IgD-negative memory B cell (primary cell): ENCODE data around the gene VSIG8. TPM values are rescaled to one million over a fixed set of nuclear protein-coding genes. Genes with fewer than 3 reads are reported as not detected.
"Not testable (repeated sequence)": the region's sequence is repeated elsewhere in the genome, so short reads cannot be mapped to it uniquely, and the experiment has no call there.

Experiments used
- H3K27ac Mint-ChIP-seq, 3 donors: one replicate each; pipeline ENCODE4 v1.8.0; 2020 to 2022; ENCODE audit warnings: mild to moderate bottlenecking in 3 of 3, mixed read lengths in 3 of 3, moderate library complexity in 1 of 3
- H3K27me3 Mint-ChIP-seq: one replicate; pipeline ENCODE4 v1.8.0; 2021; ENCODE audit warnings: mixed read lengths
- H3K36me3 Mint-ChIP-seq: one replicate; pipeline ENCODE4 v1.8.0; 2020; ENCODE audit warnings: mild to moderate bottlenecking, mixed read lengths
- H3K4me1 Mint-ChIP-seq, 3 donors: one replicate each; pipeline ENCODE4 v1.8.0; 2020 to 2022; ENCODE audit warnings: mixed read lengths in 3 of 3, mild to moderate bottlenecking in 1 of 3
- H3K4me3 Mint-ChIP-seq, 4 donors: one replicate each; pipeline ENCODE4 v1.8.0; 2020 to 2022; ENCODE audit warnings: mild to moderate bottlenecking in 4 of 4, mixed read lengths in 4 of 4, moderate library complexity in 3 of 4
- H3K9me3 Mint-ChIP-seq, 3 donors: one replicate each; pipeline ENCODE4 v1.8.0; 2020 to 2021; ENCODE audit warnings: mixed read lengths in 3 of 3, mild to moderate bottlenecking in 1 of 3
- polyA plus RNA-seq: library from polyadenylated mRNA; unstranded; fragments of 300-500 nt; fragmentation: Illumina TruSeq; gene quantifications from one replicate; pipeline ENCODE4 v1.2.3, GENCODE V29; 2021

VSIG8 gene
- not detected for polyA plus RNA-seq

DNA sequence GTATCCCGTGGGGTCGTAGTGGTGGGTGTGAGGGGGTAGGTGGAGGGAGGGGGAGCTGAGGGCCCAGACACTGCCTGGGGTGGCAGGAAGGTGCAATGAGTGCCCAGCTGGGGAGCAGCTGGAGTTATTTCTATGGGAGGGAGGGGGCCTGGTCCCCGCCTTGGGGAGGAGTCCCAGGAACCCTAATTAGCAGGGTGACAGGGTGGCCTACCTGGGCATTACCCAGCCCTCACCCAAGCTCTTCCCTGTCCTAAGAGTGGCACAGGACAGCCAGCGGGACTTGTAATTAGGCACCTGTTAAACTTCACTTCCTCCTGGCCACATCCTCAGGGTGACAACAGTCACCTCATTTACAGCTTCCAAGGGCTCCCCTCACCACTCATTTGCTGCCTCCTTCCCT, at the start of gene VSIG8:
Gene VSIG8 (minus strand): TSS at position 101 of the 400 bp plus-strand sequence. CDS start 136 bp downstream, outside the sequence.
- no peaks in the 10 kb centered on the region for H3K9me3 Mint-ChIP-seq
- H3K27me3 Mint-ChIP-seq: no peaks in the 10 kb centered on the region
- no peak within 1 kb of the TSS for H3K4me3 Mint-ChIP-seq
- H3K4me1 Mint-ChIP-seq: no peaks in the 10 kb centered on the region
- H3K36me3 Mint-ChIP-seq: peaks cover 1% of the 10 kb centered on the region
- H3K27ac Mint-ChIP-seq: peak within 1 kb of the TSS in 1 of 3 donors; percentile 49

- Mint-ChIP-seq H3K4me1 (peaks cover 46 to 56% (median 52%) of the 10 kb centered on the region in 3 donors), H3K9me3 (no peaks in the 10 kb centered on the region)
These were observed 49.0 kb upstream of the VSIG8 start for GRCh38 chr1:159911326-159912070.

GRCh38 chr1:159908031-159908940, 45.8 kb upstream of the VSIG8 start:
- Mint-ChIP-seq H3K9me3 (peaks cover 0 to 7% (median 4%) of the 10 kb centered on the region in 3 donors), H3K27ac (peak overlapping the region; percentile 12 to 79 (median 31)), H3K4me1 (peaks cover 32 to 35% (median 33%) of the 10 kb centered on the region in 3 donors), H3K36me3 (peaks cover 3% of the 10 kb centered on the region), H3K4me3 (peak overlapping the region in 1 of 4 donors; percentile 53), H3K27me3 (no peaks in the 10 kb centered on the region)

More at GRCh38 chr1:159911326-159912070, 49.0 kb upstream of the VSIG8 start:
- peak overlapping the region in 2 of 4 donors; percentile 12 to 87 for H3K4me3 Mint-ChIP-seq
- peaks cover 2% of the 10 kb centered on the region for H3K36me3 Mint-ChIP-seq
- H3K27ac Mint-ChIP-seq: peak overlapping the region; percentile 86 to 98 (median 97)
- H3K27me3 Mint-ChIP-seq: no peaks in the 10 kb centered on the region

DNA sequence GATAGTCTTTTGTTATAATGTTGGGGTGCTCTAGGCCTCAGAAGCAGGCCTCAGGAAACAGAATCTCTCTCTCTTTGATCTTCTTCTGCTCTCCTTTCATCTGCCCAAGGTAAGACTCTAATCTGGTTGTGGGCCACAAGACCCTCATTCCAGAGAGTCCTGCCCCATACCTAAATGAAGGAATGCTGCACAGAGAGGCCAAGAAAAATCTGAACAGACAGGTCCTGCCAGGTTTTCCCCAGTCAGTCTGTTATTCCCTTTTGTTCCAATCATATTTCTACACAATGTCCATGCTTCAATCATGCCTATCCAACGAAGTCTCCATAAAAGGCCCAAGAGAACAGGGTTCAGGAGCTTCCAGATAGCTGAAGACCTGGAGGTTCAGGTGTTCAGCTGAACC, 44.5 kb upstream of the VSIG8 start:
- peaks cover 4% of the 10 kb centered on the region for H3K36me3 Mint-ChIP-seq
- no peaks in the 10 kb centered on the region for H3K27me3 Mint-ChIP-seq
- peaks cover 20 to 24% (median 23%) of the 10 kb centered on the region in 3 donors for H3K4me1 Mint-ChIP-seq
- H3K9me3 Mint-ChIP-seq: peaks cover 0 to 8% (median 4%) of the 10 kb centered on the region in 3 donors
- peak overlapping the region in 2 of 3 donors; percentile 32 to 52 for H3K27ac Mint-ChIP-seq
- no peak overlapping the region for H3K4me3 Mint-ChIP-seq

DNA sequence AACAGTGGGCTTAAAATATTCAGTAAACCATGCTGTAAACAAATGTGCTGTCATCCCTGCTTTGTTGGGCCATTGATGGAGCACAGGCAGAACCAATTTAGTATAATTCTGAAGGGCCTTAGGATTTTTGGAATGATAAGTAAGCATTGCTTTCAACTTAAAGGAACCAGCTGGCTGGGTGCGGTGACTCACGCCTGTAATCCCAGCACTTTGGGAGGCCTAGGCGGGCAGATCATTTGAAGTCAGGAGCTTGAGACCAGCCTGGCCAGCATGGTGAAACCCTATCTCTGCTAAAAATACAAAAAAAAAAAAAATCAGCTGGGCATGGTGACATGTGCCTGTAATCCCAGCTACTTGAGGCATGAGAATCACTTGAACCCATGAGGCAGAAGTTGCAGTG, 41.6 kb upstream of the VSIG8 start:
- not testable (repeated sequence) for H3K27ac Mint-ChIP-seq, H3K4me1 Mint-ChIP-seq, H3K4me3 Mint-ChIP-seq, H3K27me3 Mint-ChIP-seq, H3K9me3 Mint-ChIP-seq, H3K36me3 Mint-ChIP-seq

- peaks cover 0 to 8% (median 4%) of the 10 kb centered on the region in 3 donors for H3K9me3 Mint-ChIP-seq
- H3K4me3 Mint-ChIP-seq: no peak overlapping the region
- no peaks in the 10 kb centered on the region for H3K27me3 Mint-ChIP-seq
- no peak overlapping the region for H3K27ac Mint-ChIP-seq
- H3K36me3 Mint-ChIP-seq: peaks cover 7% of the 10 kb centered on the region
- H3K4me1 Mint-ChIP-seq: peaks cover 0 to 9% (median 6%) of the 10 kb centered on the region in 3 donors
These were observed 40.1 kb upstream of the VSIG8 start for GRCh38 chr1:159902541-159902940.

GRCh38 chr1:159900755-159901360, 38.4 kb upstream of the VSIG8 start:
- H3K4me1 Mint-ChIP-seq: peaks cover 0 to 9% (median 6%) of the 10 kb centered on the region in 3 donors
- peak overlapping the region in 1 of 3 donors; percentile 25 for H3K27ac Mint-ChIP-seq
- peaks cover 7% of the 10 kb centered on the region for H3K36me3 Mint-ChIP-seq
- H3K27me3 Mint-ChIP-seq: no peaks in the 10 kb centered on the region
- no peak overlapping the region for H3K4me3 Mint-ChIP-seq
- peaks cover 0 to 8% (median 4%) of the 10 kb centered on the region in 3 donors for H3K9me3 Mint-ChIP-seq

GRCh38 chr1:159900086-159900680, 37.7 kb upstream of the VSIG8 start, which contains the start of gene CFAP45:
Gene CFAP45 (minus strand): TSS chr1:159900165. CDS start chr1:159900098, 67 bp downstream.
- Mint-ChIP-seq H3K36me3 (peaks cover 10% of the 10 kb centered on the region), H3K4me3 (peak within 1 kb of the TSS in 1 of 4 donors; percentile 73), H3K9me3 (peaks cover 0 to 8% (median 4%) of the 10 kb centered on the region in 3 donors), H3K27ac (peak within 1 kb of the TSS in 2 of 3 donors; percentile 25 to 49), H3K4me1 (peaks cover 0 to 9% (median 6%) of the 10 kb centered on the region in 3 donors), H3K27me3 (no peaks in the 10 kb centered on the region)

GRCh38 chr1:159899634-159900033, 37.2 kb upstream of the VSIG8 start:
- not testable (repeated sequence) for H3K27me3 Mint-ChIP-seq, H3K4me1 Mint-ChIP-seq, H3K9me3 Mint-ChIP-seq
- Mint-ChIP-seq H3K27ac (peak overlapping the region in 1 of 3 donors; percentile 49), H3K36me3 (peaks cover 12% of the 10 kb centered on the region), H3K4me3 (peak overlapping the region in 1 of 4 donors; percentile 73)

GRCh38 chr1:159898527-159898926, 36.1 kb upstream of the VSIG8 start:
- Mint-ChIP-seq H3K4me3 (no peak overlapping the region), H3K27me3 (peaks cover 1% of the 10 kb centered on the region), H3K9me3 (peaks cover 0 to 3% (median 1%) of the 10 kb centered on the region in 3 donors), H3K36me3 (peaks cover 12% of the 10 kb centered on the region), H3K27ac (peak overlapping the region in 1 of 3 donors; percentile 58), H3K4me1 (peaks cover 0 to 9% (median 6%) of the 10 kb centered on the region in 3 donors)

DNA sequence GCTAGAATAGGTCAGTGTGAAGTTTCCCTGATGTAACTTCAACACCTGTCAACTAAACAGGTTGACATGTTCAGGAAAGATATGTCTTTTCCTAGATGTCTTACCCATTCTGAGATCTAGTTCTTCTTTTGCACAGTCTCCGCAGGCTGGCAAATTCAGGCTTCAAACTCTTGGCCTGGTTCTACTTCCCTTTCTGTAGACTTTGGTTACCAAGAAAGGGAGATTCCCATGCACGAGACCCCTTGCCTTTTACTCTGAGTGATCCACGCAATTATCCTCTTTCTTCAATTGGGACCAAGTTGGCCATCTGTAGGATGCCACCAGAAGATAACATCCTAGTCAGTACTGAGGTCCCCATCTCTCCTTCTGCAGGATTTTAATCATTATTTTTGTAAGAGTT, 35.5 kb upstream of the VSIG8 start:
- H3K9me3 Mint-ChIP-seq: no peaks in the 10 kb centered on the region
- peaks cover 8% of the 10 kb centered on the region for H3K36me3 Mint-ChIP-seq
- H3K4me3 Mint-ChIP-seq: peak overlapping the region in 1 of 4 donors; percentile 30
- peak overlapping the region in 1 of 3 donors; percentile 58 for H3K27ac Mint-ChIP-seq
- H3K27me3 Mint-ChIP-seq: peaks cover 1% of the 10 kb centered on the region
- peaks cover 0 to 9% (median 6%) of the 10 kb centered on the region in 3 donors for H3K4me1 Mint-ChIP-seq

GRCh38 chr1:159896546-159896930, 34.1 kb upstream of the VSIG8 start:
- Mint-ChIP-seq H3K4me1 (peaks cover 7 to 13% (median 9%) of the 10 kb centered on the region in 3 donors), H3K36me3 (peaks cover 8% of the 10 kb centered on the region), H3K4me3 (no peak overlapping the region), H3K27ac (no peak overlapping the region), H3K9me3 (no peaks in the 10 kb centered on the region), H3K27me3 (peaks cover 1% of the 10 kb centered on the region)

DNA sequence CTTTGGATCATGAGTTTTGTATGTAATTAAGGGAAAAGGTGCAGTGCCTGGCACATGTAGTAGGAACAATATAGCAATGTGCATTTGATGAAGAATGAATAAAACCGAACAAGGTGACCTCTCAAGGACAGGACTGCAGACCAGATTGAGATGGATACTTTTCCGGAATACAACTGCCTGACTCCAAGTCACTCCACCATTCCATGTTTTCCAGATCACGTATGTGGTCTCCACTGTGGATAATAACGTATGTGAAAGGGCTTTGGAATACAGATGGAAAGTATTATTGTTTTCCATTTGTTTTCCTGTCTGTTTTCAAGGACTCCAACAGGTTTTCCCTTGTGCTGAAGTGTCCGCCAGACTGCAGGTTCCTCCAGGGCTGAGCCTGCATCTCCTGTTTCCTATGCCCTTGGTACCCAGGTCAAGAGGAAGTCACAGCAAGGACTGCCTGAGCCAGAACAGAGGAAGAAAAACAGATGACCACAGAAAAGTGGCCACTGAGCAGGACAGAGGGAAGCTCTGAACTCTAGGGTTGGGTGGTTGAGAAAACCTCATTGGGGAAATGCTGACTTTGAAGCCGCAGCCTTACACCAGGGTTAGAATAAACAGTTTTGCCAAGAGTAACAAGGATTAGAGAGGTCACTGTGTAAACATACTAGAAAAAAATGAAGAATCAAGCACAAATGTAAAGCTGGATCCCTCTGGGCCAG, 33.5 kb upstream of the VSIG8 start:
- no peak overlapping the region for H3K4me3 Mint-ChIP-seq

DNA sequence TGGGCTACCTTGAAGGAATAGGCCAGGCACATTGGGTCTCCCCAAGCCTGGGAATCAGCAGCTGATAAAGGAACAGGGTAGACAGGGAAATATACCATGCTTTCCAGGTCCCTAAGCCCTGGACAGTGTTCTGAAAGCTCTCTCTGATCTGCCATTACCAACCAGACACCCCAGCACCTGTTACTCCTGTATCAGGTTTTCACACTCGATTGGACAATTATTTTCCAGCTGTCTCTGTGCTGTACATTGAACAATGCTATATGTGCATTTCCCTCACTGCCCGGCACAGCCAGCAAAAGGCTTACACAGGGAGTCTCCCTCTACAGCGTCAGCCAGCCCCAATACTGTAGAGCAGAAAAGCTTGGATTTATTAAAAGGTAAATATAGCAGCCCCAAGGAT, 32.8 kb upstream of the VSIG8 start:
- Mint-ChIP-seq H3K36me3 (peaks cover 8% of the 10 kb centered on the region), H3K9me3 (no peaks in the 10 kb centered on the region), H3K27me3 (peaks cover 1% of the 10 kb centered on the region), H3K4me1 (peaks cover 10 to 14% (median 12%) of the 10 kb centered on the region in 3 donors), H3K4me3 (no peak overlapping the region), H3K27ac (no peak overlapping the region)

More for the DNA sequence above, 33.5 kb upstream of the VSIG8 start:
- peaks cover 1% of the 10 kb centered on the region for H3K27me3 Mint-ChIP-seq
- no peaks in the 10 kb centered on the region for H3K9me3 Mint-ChIP-seq
- H3K4me1 Mint-ChIP-seq: peaks cover 10 to 15% (median 11%) of the 10 kb centered on the region in 3 donors
- no peak overlapping the region for H3K27ac Mint-ChIP-seq
- peaks cover 8% of the 10 kb centered on the region for H3K36me3 Mint-ChIP-seq
